Activated CD4-positive, alpha-beta T cell treated with anti-CD3 and anti-CD28 coated beads for 36 hours (primary cell): ENCODE data around the gene ITGA1. TPM values are rescaled to one million over a fixed set of nuclear protein-coding genes. Genes with fewer than 3 reads are reported as not detected.
"Not testable (repeated sequence)": the region's sequence is repeated elsewhere in the genome, so short reads cannot be mapped to it uniquely, and the experiment has no call there.

Experiments used
- ATAC-seq: fragments of 200-7000 bp; cut with Tn5 transposase; one replicate; pipeline ENCODE4 v1.10.0; 2021; ENCODE audit warnings: mild to moderate bottlenecking, moderate library complexity
- CTCF ChIA-PET: fragments of 350-600 bp; sonication (Branson Sonifier 250); formaldehyde crosslinking; loops from one replicate; lab custom pipeline; 2021; ENCODE audit warnings: antibody characterized with exemption; lab: Charles Lee
- POLR2A ChIA-PET: fragments of 350-600 bp; sonication (Branson Sonifier 250); formaldehyde crosslinking; loops from one replicate; lab custom pipeline; 2021; ENCODE audit warnings: antibody characterized with exemption, inconsistent platforms; lab: Charles Lee
- DNase-seq: peaks from one replicate; pipeline ENCODE4 v3.0.0-alpha.2; 2020
- H3K27ac Mint-ChIP-seq: one replicate; pipeline ENCODE4 v1.8.0; 2021; ENCODE audit warnings: mixed read lengths
- H3K27me3 Mint-ChIP-seq: one replicate; pipeline ENCODE4 v1.8.0; 2021; ENCODE audit warnings: mixed read lengths
- H3K36me3 Mint-ChIP-seq: one replicate; pipeline ENCODE4 v1.8.0; 2021; ENCODE audit warnings: low read depth, mixed read lengths
- H3K4me1 Mint-ChIP-seq: one replicate; pipeline ENCODE4 v1.8.0; 2021; ENCODE audit warnings: mixed read lengths
- H3K4me3 Mint-ChIP-seq: one replicate; pipeline ENCODE4 v1.8.0; 2021; ENCODE audit warnings: mild to moderate bottlenecking, moderate library complexity, mixed read lengths
- H3K9me3 Mint-ChIP-seq: one replicate; pipeline ENCODE4 v1.8.0; 2021; ENCODE audit warnings: low read depth, mixed read lengths
- intact Hi-C, 2 experiments: fragments of 100-400 bp; cut with DNase I in 1 of 2; cut with micrococcal nuclease in 1 of 2; formaldehyde crosslinking; loops; one replicate each; pipeline versions ENCODE4 v1.14.2 to v1.15.1; 2022 to 2024; cut with DNase I, micrococcal nuclease
- total RNA-seq, 2 experiments: library from RNA; stranded (reverse); gene quantifications; one replicate each; pipeline ENCODE4 v1.2.3, GENCODE V29; 2021

The ITGA1 gene
- total RNA-seq, 2 experiments from 2014 or later: 1.9 to 3.9 TPM

DNA sequence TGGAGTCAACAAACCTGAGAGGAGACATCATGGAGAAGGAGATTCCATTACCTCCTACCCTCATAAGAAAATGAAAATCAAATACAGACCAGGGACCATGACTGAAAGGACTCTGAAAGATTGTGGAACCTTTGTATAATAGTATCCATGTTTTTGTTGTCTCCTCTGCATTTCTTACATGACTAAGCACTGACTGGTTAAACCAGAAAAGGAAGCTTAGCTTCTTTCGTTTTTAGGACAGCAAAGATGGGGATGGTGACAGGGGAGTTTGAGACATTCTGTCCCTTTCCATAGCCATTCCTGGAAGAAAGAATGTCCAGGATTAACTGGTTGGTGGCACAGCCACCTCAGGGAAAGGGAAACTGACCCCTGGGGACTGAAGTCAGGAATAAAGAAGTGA, 22.2 kb downstream of the ITGA1 start:
- H3K27ac Mint-ChIP-seq: no peak overlapping the region
- H3K36me3 Mint-ChIP-seq: peaks cover 10% of the 10 kb centered on the region
- H3K9me3 Mint-ChIP-seq: no peaks in the 10 kb centered on the region
- POLR2A ChIA-PET: no interaction called here
- H3K4me3 Mint-ChIP-seq: no peak overlapping the region
- peaks cover 2% of the 10 kb centered on the region for H3K27me3 Mint-ChIP-seq
- CTCF ChIA-PET: interaction anchor here (0.5 kb wide), 1 partner anchor 137 kb away, joined by 6 read pairs; no protein-coding TSS in a partner anchor
- no peak for DNase-seq
- H3K4me1 Mint-ChIP-seq: peaks cover 11% of the 10 kb centered on the region
- intact Hi-C loops: no loop called here
- ATAC-seq: peak; percentile 39

DNA sequence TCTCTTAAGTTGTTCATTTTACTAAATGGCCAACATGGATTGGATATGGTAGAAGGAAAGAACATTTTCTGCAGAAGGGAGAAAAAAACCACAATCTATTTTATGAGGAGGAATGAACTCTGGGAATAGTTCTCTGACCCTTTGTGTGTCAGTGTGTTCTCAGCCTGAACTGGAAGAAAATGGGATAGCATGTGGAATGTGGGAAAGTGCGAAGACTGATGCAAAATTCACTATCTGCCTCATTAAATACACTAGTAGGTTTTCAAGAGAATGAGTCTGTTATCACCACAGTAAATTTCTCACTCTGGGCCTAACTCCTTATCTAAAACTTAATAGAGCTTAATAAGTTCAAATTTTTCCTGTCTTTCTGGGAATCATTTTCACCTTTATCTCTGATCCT, 22.7 kb downstream of the ITGA1 start:
- no peak overlapping the region for H3K27ac Mint-ChIP-seq
- POLR2A ChIA-PET: no interaction called here
- intact Hi-C loops: no loop called here
- H3K27me3 Mint-ChIP-seq: peaks cover 2% of the 10 kb centered on the region
- no peak overlapping the region for H3K4me3 Mint-ChIP-seq
- peaks cover 4% of the 10 kb centered on the region for H3K36me3 Mint-ChIP-seq
- no peak for ATAC-seq
- H3K9me3 Mint-ChIP-seq: no peaks in the 10 kb centered on the region
- no peak for DNase-seq
- peaks cover 6% of the 10 kb centered on the region for H3K4me1 Mint-ChIP-seq
- CTCF ChIA-PET: no interaction called here

GRCh38 chr5:52811067-52811749, 23.5 kb downstream of the ITGA1 start:
- intact Hi-C loops: no loop called here
- ATAC-seq (peak; percentile 63), DNase-seq (peak; percentile 35)
- no peak overlapping the region for H3K27ac Mint-ChIP-seq
- peaks cover 4% of the 10 kb centered on the region for H3K4me1 Mint-ChIP-seq
- ChIA-PET POLR2A (no interaction called here), CTCF (no interaction called here)
- no peaks in the 10 kb centered on the region for H3K36me3 Mint-ChIP-seq
- peaks cover 2% of the 10 kb centered on the region for H3K27me3 Mint-ChIP-seq
- H3K4me3 Mint-ChIP-seq: no peak overlapping the region
- no peaks in the 10 kb centered on the region for H3K9me3 Mint-ChIP-seq

DNA sequence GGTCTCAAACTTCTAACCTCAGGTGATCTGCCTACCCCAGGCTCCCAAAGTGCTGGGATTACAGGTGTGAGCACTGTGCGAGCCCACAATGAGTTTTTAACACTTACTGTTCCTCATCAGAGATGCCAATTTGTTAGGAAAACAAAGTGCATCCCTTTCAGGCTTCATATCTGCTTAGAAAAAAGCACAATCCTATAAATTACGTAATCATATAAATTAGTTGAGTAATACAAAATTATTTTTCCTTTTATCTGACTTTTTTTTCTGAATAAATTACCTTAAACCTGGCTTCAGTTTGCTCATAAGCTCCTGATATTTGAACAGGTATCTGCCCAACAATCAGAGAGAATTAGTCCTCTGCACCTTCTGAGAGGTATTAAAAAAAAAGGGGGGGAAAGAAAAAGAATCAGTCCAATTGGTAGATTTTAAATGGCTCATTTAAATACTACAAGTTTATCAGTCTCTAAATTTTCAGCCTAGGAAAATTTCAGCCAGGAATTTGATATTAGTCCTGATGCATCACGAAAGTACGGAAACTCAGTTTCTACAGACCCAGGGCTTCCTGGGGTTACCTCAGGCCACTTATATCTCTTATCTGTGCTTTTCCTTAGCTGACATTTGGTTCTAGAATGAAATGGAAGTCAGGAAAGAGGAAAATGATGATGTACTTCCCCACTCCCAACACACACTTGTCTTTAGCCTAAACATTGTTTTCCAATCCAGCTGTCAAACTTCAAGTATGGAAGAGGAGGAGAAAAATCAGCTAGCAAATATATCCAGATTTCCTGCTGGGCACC, 26.8 kb downstream of the ITGA1 start:
- no peak overlapping the region for H3K4me3 Mint-ChIP-seq
- peaks cover 4% of the 10 kb centered on the region for H3K4me1 Mint-ChIP-seq
- ChIA-PET CTCF (no interaction called here), POLR2A (no interaction called here)
- H3K36me3 Mint-ChIP-seq: no peaks in the 10 kb centered on the region
- intact Hi-C loops: no loop called here
- H3K27ac Mint-ChIP-seq: no peak overlapping the region
- no peak for ATAC-seq
- no peaks in the 10 kb centered on the region for H3K9me3 Mint-ChIP-seq
- no peak for DNase-seq
- peaks cover 2% of the 10 kb centered on the region for H3K27me3 Mint-ChIP-seq

- intact Hi-C loops: no loop called here
- ATAC-seq: no peak
- Mint-ChIP-seq H3K4me3 (no peak overlapping the region), H3K9me3 (no peaks in the 10 kb centered on the region), H3K27ac (no peak overlapping the region), H3K27me3 (peaks cover 2% of the 10 kb centered on the region), H3K36me3 (no peaks in the 10 kb centered on the region), H3K4me1 (no peaks in the 10 kb centered on the region)
- ChIA-PET POLR2A (no interaction called here), CTCF (no interaction called here)
- no peak for DNase-seq
Observed at GRCh38 chr5:52817818-52818217, 30.1 kb downstream of the ITGA1 start.

GRCh38 chr5:52818360-52818759, 30.6 kb downstream of the ITGA1 start:
- Mint-ChIP-seq H3K27ac (no peak overlapping the region), H3K4me3 (no peak overlapping the region), H3K27me3 (peaks cover 2% of the 10 kb centered on the region), H3K4me1 (no peaks in the 10 kb centered on the region), H3K9me3 (no peaks in the 10 kb centered on the region), H3K36me3 (no peaks in the 10 kb centered on the region)
- ChIA-PET POLR2A (no interaction called here), CTCF (no interaction called here)
- no peak for ATAC-seq
- no peak for DNase-seq
- intact Hi-C loops: no loop called here

DNA sequence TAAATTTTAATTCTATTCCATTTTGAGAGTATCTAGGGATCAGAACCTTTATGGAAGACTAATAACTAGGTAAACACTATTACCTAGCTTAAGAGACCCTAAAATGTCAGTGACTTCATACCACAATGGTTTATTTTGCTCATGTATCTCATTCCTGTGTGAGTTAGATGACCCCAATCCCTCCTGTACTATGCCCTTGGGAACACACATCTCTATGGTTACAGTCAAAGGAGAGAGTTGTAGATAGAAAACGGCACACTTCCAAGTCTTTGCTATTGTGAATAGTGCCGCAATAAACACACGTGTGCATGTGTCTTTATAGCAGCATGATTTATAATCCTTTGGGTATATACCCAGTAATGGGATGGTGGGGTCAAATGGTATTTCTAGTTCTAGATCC, 31.1 kb downstream of the ITGA1 start:
- H3K4me3 Mint-ChIP-seq, DNase-seq, H3K4me1 Mint-ChIP-seq, H3K27ac Mint-ChIP-seq, H3K36me3 Mint-ChIP-seq, H3K27me3 Mint-ChIP-seq, intact Hi-C loops, ATAC-seq, H3K9me3 Mint-ChIP-seq, POLR2A ChIA-PET, CTCF ChIA-PET: not testable (repeated sequence)

- ATAC-seq: no peak
- H3K36me3 Mint-ChIP-seq: no peaks in the 10 kb centered on the region
Observed at GRCh38 chr5:52821901-52822300, 34.2 kb downstream of the ITGA1 start.

DNA sequence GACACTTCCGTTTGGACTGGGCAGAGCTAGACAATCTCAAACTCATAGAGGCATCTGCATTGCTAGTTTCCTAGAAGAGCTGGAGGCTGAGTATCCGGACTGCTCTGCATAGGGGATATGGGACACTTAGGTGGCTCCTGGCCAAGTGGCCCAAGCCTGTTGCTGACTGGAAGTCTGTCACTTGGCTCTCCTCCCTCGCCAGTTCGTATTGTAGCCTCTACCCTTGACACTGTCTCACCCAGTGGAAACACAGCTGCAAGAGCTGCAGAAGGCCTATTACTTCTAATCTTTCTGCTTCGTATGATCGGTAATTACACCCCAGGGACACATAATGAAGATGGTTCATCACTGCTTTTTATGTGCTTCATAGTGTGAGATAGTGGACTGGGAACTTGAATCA, 34.7 kb downstream of the ITGA1 start:
- no peak for DNase-seq
- H3K4me3 Mint-ChIP-seq: no peak overlapping the region
- peaks cover 2% of the 10 kb centered on the region for H3K9me3 Mint-ChIP-seq
- ChIA-PET CTCF (no interaction called here), POLR2A (no interaction called here)
- intact Hi-C loops: no loop called here
- H3K36me3 Mint-ChIP-seq: no peaks in the 10 kb centered on the region
- no peak for ATAC-seq
- no peak overlapping the region for H3K27ac Mint-ChIP-seq
- H3K27me3 Mint-ChIP-seq: no peaks in the 10 kb centered on the region
- peaks cover 8% of the 10 kb centered on the region for H3K4me1 Mint-ChIP-seq

More at GRCh38 chr5:52821901-52822300, 34.2 kb downstream of the ITGA1 start:
- H3K4me3 Mint-ChIP-seq: no peak overlapping the region
- no peaks in the 10 kb centered on the region for H3K27me3 Mint-ChIP-seq
- CTCF ChIA-PET: no interaction called here
- POLR2A ChIA-PET: no interaction called here
- H3K9me3 Mint-ChIP-seq: no peaks in the 10 kb centered on the region
- no peak for DNase-seq
- no peak overlapping the region for H3K27ac Mint-ChIP-seq
- peaks cover 8% of the 10 kb centered on the region for H3K4me1 Mint-ChIP-seq
- intact Hi-C loops: no loop called here

DNA sequence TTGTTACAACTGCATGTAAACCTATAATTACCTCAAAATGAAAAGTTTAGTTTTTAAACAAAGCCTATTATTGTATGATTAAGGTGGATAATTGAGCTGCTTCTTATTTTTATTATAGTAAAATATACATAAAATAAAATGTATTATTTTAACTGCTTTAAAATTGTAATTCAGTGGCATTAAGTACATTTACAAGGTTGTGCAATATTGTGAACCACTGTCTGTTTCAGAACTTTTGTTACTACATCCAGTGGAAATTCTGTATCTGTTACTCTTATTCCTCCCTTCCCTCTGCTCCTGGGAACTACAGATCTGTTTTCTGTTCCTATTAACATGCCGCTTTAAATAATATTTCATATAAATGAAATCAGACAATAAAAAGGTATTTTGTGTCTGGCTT, 37.1 kb downstream of the ITGA1 start:
- POLR2A ChIA-PET: no interaction called here
- H3K4me1 Mint-ChIP-seq: peaks cover 8% of the 10 kb centered on the region
- intact Hi-C loops: no loop called here
- H3K9me3 Mint-ChIP-seq: peaks cover 6% of the 10 kb centered on the region
- no peak for ATAC-seq
- CTCF ChIA-PET: no interaction called here
- H3K4me3 Mint-ChIP-seq: no peak overlapping the region
- H3K27me3 Mint-ChIP-seq: no peaks in the 10 kb centered on the region
- no peaks in the 10 kb centered on the region for H3K36me3 Mint-ChIP-seq
- DNase-seq: no peak
- H3K27ac Mint-ChIP-seq: no peak overlapping the region

DNA sequence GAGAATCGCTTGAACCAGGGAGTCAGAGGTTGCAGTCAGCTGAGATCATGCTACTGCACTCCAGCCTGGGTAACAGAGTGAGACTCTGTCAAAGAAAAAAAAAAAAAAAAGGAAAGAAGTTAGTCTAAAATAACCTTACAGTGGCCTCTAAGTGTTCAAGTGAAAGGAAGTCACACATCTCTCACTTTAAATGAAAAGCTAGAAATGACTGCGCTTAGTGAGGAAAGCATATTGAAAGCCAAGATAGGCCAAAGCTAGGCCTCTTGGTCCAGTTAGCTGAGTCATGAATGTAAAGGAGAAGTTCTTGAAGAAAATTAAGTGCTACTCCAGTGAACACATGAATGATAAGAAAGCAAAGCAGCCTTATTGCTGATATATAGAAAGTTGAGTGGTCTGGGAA, 38.1 kb downstream of the ITGA1 start:
- Mint-ChIP-seq H3K9me3 (peaks cover 6% of the 10 kb centered on the region), H3K36me3 (no peaks in the 10 kb centered on the region), H3K4me1 (peaks cover 8% of the 10 kb centered on the region), H3K27me3 (no peaks in the 10 kb centered on the region), H3K4me3 (no peak overlapping the region), H3K27ac (no peak overlapping the region)
- DNase-seq (no peak), ATAC-seq (peak; percentile 88)
- ChIA-PET CTCF (interaction anchor here (1.0 to 1.5 kb wide), 2 partner anchors 24 to 88 kb away, joined by 3 to 6 read pairs; no protein-coding TSS in a partner anchor), POLR2A (no interaction called here)
- intact Hi-C loops: no loop called here

DNA sequence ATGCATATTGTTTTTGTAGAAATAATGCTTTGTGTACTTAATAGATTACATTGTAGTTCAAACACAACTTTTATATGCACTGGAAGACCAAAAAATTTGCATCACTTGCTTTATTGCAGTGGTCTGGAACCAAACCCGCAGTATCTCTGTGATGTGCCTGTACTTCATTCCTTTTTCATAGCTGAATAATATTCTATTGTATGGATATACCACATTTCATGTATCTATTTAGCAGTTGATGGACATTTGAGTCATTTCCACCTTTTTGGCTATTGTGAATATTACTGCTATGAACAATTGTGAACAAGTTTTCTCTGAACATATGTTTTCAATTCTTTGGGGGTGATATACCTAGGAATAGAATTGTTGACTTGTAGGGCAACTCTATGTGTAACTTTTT, 40.1 kb downstream of the ITGA1 start:
- Mint-ChIP-seq H3K36me3 (no peaks in the 10 kb centered on the region), H3K27me3 (no peaks in the 10 kb centered on the region), H3K4me1 (peaks cover 8% of the 10 kb centered on the region), H3K27ac (no peak overlapping the region), H3K9me3 (peaks cover 6% of the 10 kb centered on the region), H3K4me3 (no peak overlapping the region)
- intact Hi-C loops: no loop called here
- ChIA-PET CTCF (no interaction called here), POLR2A (no interaction called here)
- no peak for ATAC-seq
- DNase-seq: no peak
